GM10248 (cell line): ENCODE results near the gene HOXC12.

Experiments used
- CTCF ChIA-PET: fragments of 300-600 bp; sonication (Branson Sonifier 250); formaldehyde crosslinking; extraction: SDS; loops from one replicate; lab custom pipeline; 2021; ENCODE audit warnings: antibody characterized with exemption; lab: Yijun Ruan, JAX
- POLR2A ChIA-PET: fragments of 350-650 bp; sonication (Branson Sonifier 250); formaldehyde crosslinking; extraction: SDS; loops from one replicate; lab custom pipeline; 2020; ENCODE audit warnings: antibody characterized with exemption; lab: Yijun Ruan, JAX
- DNase-seq: peaks from one replicate; pipeline ENCODE4 v3.0.0; 2012; ENCODE audit errors: extremely low spot score
- CTCF ChIP-seq: IDR thresholded peaks from 2 replicates; pipeline ENCODE4 v1.5.1; 2012; ENCODE audit warnings: mild to moderate bottlenecking, low read depth; ENCODE audit errors: extremely low read depth, missing control alignments, control extremely low read depth

HOXC12 gene

GRCh38 chr12:53928054-53928835 is 26.5 kb upstream of the HOXC12 start:
- no peak for TF ChIP-seq CTCF
- no peak for DNase-seq
- ChIA-PET POLR2A (no interaction called here), CTCF (no interaction called here)

DNA sequence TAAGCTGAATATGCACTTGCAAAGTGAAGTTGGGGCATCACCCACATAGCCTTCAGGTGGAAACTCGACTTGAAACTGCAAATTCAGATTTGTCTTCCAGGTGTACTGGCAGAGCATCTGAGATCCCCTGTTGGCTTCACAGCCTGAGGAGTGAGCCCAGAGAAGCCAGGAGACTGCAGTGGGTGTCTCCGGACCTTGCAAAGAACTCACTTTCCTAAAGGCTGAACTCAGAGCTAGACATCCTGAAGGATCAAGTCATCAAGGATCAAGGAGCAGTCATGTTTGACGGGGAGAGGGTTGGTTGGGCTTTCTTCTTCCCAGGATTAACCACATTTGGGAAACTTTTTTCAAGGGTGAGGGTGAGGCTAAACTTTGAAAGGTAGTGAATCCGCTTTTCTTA is 25.2 kb upstream of the HOXC12 start:
- ChIA-PET CTCF (interaction anchor here (1.2 kb wide), 1 partner anchor 8 kb away, joined by 3 read pairs; the partner anchor contains the start of gene HOXC13), POLR2A (no interaction called here)
- DNase-seq = no peak
- TF ChIP-seq CTCF = no peak

DNA sequence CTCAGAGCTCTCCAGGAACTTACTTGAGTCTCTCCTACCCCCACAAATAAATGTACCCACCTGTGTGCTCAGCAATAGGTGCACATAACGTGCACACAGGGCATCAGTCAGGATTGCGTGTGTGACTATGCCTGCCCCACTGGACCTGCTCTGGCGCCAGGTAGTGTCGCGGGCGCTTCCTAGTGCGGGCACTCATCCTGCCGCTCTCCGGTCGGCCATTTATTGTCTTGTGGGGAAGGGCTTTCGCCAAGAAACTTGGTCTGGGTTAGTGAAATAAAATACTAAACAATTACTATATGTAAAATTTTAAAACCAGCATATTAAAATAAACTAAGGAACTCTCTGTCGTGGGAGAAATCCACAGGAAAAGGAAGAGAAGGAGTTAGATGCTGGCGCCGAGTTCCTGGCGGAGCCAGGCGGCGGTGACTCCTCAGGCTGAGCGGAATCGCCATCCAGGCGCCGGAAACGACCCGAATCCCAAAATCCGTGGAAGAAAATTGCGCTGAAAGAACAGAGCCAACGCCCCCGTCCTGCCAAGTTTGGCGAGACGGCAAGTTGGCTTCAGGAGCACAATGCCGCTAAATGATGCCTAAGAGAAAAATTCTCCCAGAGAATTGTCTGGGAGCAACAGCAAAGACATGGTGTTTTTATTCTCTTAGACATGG is 24.0 kb upstream of the HOXC12 start:
- no peak for TF ChIP-seq CTCF
- POLR2A ChIA-PET = no interaction called here
- CTCF ChIA-PET = no interaction called here
- no peak for DNase-seq

DNA sequence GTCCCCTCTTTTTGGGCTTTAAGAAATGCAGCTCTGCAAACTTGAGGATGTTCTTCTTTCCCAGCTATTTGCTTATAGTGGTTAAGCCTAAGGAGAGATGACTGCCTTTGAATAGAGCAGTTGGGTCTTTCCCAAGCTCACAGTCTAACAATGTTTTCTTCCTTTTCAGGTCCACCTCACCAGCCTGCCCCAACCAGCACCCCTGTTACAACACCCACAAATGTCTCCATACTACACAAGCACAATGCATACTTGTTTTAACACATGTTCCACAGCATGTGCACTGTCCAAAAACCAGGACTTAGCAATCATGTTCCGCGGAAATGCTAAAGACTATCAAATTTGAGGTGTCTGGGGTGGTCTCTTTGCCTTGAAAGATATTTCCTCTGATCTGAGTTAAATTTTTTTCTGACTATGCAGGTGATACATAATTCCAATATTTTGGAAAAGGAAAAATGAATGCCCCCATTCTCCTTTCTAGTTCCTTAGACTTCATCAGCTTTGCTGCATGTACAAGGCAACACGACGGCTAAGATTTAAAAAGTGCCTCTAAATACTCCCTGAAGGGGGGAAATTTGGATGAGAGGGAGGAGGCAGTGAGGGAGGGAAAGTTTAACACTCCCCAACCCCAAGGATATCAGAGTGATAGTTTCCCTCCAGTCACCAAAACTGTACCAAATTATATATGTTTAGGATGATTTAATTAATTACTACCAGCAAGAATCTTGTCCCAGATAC is 22.7 kb upstream of the HOXC12 start:
- POLR2A ChIA-PET = no interaction called here

GRCh38 chr12:53932915-53933314 is 21.8 kb upstream of the HOXC12 start:
- ChIA-PET CTCF (interaction anchor here (1.5 to 2.3 kb wide), 2 partner anchors 32 to 91 kb away, joined by 3 to 5 read pairs; no protein-coding TSS in a partner anchor), POLR2A (no interaction called here)
- no peak for TF ChIP-seq CTCF
- DNase-seq = no peak

More for the DNA sequence above, 22.7 kb upstream of the HOXC12 start:
- CTCF ChIA-PET = interaction anchor here (1.0 to 1.5 kb wide), 3 partner anchors 92 to 174 kb away, joined by 3 read pairs; partner anchors contain the start of gene HOXC5
- DNase-seq = no peak
- no peak for TF ChIP-seq CTCF
